NOMO-1 treated with dmso at 0.1 percent for 144 hours (cell line): Measurements from ENCODE around the gene CHRND.
"Not testable (repeated sequence)": the region's sequence is repeated elsewhere in the genome, so short reads cannot be mapped to it uniquely, and the experiment has no call there.

Experiments
- DNase-seq: peaks from one replicate; lab custom pipeline; 2025; ENCODE audit not compliant: unreplicated experiment; lab: John Stamatoyannopoulos, UW

CHRND gene

DNA sequence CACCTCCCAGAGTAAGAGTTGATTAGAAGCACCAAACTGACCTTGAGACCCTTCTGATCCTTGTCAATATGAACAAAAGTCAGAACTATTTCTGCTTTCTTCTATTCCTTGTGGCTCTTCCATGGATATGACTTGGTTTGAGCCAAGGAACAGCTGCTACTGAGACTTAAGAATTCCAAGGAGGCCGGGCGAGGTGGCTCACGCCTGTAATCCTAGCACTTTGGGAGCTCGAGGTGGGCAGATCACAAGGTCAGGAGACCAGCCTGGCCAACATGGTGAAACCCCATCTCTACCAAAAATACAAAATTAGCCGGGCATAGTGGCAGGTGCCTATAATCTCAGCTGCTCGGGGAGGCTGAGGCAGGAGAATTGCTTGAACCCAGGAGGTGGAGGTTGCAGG is 44.5 kb downstream of the CHRND start:
- not testable (repeated sequence) for DNase-seq

- DNase-seq = no peak
These were observed 45.1 kb downstream of the CHRND start for GRCh38 chr2:232571026-232571474.

DNA sequence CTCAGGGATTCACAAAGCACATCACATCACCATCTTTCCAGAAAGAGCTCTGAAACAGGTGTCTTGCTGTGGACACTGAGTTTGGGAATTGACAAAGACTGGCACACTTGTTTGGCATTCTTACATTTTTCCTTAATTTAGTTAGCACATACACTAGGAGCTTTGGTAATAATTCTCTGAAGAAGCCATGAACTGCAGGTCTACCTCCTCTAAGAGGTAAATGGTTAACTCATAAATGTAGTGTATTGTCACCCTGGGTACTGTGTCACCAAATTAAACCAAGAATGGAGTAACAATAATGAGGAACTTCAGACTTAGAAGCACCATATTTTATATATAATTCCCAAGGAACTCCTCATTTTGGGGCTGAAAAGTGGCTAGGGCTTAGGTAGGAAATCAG is 47.1 kb downstream of the CHRND start:
- DNase-seq = no peak

GRCh38 chr2:232573771-232574435 is 47.9 kb downstream of the CHRND start:
- DNase-seq = no peak

- DNase-seq = no peak
These were observed 48.9 kb downstream of the CHRND start for GRCh38 chr2:232574674-232575403.

DNA sequence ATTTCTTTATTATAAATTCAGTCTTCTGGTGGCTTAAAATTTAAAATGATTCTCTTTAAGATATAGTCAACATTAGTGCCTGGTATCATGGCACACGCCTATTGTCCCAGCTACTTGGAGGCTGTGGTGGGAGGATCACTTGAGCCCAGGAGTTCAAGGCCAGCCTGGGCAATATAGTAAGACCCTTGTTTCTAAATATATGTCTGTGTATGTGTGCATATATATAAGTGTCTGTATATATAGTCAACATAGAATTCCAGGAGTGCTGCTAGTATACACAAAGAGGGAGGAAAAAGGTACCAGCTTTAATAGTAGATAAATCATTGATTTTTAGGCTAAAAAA is 49.4 kb downstream of the CHRND start:
- DNase-seq = no peak

GRCh38 chr2:232576995-232577394 is 51.0 kb downstream of the CHRND start:
- DNase-seq = no peak

- DNase-seq = no peak
These were observed 51.9 kb downstream of the CHRND start for GRCh38 chr2:232577841-232578240.

GRCh38 chr2:232578626-232579025 is 52.7 kb downstream of the CHRND start:
- DNase-seq = no peak

DNA sequence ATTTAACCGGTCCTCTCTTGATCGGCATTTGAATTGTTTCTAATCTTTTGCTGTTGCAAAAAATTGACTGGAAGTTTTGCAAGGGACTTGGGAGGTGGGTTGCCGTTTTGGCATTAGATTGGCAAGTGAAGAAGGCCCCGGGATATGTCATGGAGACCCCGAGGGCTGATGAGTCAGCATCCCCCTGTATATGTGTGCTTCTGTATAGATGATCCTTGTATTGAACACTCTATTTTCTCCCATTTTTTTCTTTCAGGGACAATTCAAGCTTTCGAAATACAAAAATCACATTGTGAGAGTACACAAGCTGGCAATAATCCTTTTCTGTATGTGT is 54.7 kb downstream of the CHRND start:
- no peak for DNase-seq

DNA sequence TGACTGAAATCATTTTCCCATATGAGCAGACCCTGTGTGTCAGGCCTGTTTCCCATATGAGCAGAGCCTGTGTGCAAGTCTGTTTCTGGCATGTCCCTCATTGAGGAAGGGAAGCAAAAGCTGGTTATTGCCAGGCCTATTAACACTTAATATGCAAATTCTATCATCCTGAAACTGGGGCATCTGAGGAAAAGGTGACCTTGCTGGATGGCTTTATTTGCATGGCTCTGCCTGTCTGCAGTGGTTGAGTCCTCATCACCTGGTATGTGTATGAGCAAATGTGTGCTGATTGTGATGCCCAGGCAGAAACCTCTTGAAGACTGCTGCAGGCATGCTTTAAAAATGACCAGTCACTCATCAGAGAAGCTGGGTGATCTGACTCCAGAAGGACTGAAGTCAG is 55.8 kb downstream of the CHRND start:
- no peak for DNase-seq

- DNase-seq = no peak
These were observed 58.3 kb downstream of the CHRND start for GRCh38 chr2:232584238-232584637.
